ENCODE measurements around the gene SLC25A11. TPM values are rescaled to one million over a fixed set of nuclear protein-coding genes. Genes with fewer than 3 reads are reported as not detected.

SLC25A11 gene, protein sequence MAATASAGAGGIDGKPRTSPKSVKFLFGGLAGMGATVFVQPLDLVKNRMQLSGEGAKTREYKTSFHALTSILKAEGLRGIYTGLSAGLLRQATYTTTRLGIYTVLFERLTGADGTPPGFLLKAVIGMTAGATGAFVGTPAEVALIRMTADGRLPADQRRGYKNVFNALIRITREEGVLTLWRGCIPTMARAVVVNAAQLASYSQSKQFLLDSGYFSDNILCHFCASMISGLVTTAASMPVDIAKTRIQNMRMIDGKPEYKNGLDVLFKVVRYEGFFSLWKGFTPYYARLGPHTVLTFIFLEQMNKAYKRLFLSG
- total RNA-seq (10 to 100 TPM; 25.2 to 73.5 (median 43.2) TPM), polyA plus RNA-seq (10 to 100 TPM; 29.1 to 45.6 (median 40.9) TPM)
- long read RNA-seq, donor 1, transcript SLC25A11-201 (8 exons, 1,897 nt): major isoform, 14 of 14 reads
- long read RNA-seq, donor 1, partial matches to known transcripts: 0 of 14 reads
- long read RNA-seq, donor 1, other reads (novel, unspliced or antisense): 0 of 14 reads
- long read RNA-seq, donor 2, transcript SLC25A11-201 (8 exons, 1,897 nt): major isoform, 19 of 20 reads
- long read RNA-seq, donor 2, partial matches to known transcripts: 0 of 20 reads
- long read RNA-seq, donor 2, other reads (novel, unspliced or antisense): 0 of 20 reads
- long read RNA-seq, donor 3, transcript SLC25A11-201 (8 exons, 1,897 nt): major isoform, 10 of 49 reads
- long read RNA-seq, donor 3, partial matches to known transcripts: 37 of 49 reads
- long read RNA-seq, donor 3, other reads (novel, unspliced or antisense): 0 of 49 reads
- long read RNA-seq, donor 4: 0 reads
- long read RNA-seq, donor 5, transcript SLC25A11-201 (8 exons, 1,897 nt): major isoform, 24 of 29 reads
- long read RNA-seq, donor 5, partial matches to known transcripts: 0 of 29 reads
- long read RNA-seq, donor 5, other reads (novel, unspliced or antisense): 0 of 29 reads
- long read RNA-seq, donor 6, transcript SLC25A11-201 (8 exons, 1,897 nt): major isoform, 44 of 52 reads
- long read RNA-seq, donor 6, partial matches to known transcripts: 5 of 52 reads
- long read RNA-seq, donor 6, other reads (novel, unspliced or antisense): 0 of 52 reads
- long read RNA-seq, donor 7, transcript SLC25A11-201 (8 exons, 1,897 nt): major isoform, 27 of 30 reads
- long read RNA-seq, donor 7, partial matches to known transcripts: 0 of 30 reads
- long read RNA-seq, donor 7, other reads (novel, unspliced or antisense): 0 of 30 reads
- long read RNA-seq, donor 8, transcript SLC25A11-201 (8 exons, 1,897 nt): major isoform, 18 of 20 reads
- long read RNA-seq, donor 8, partial matches to known transcripts: 0 of 20 reads
- long read RNA-seq, donor 8, other reads (novel, unspliced or antisense): 0 of 20 reads
- long read RNA-seq, donor 9, transcript SLC25A11-201 (8 exons, 1,897 nt): major isoform, 14 of 15 reads
- long read RNA-seq, donor 9, partial matches to known transcripts: 0 of 15 reads
- long read RNA-seq, donor 9, other reads (novel, unspliced or antisense): 0 of 15 reads
- long read RNA-seq, donor 10, transcript SLC25A11-201 (8 exons, 1,897 nt): major isoform, 6 of 11 reads
- long read RNA-seq, donor 10, partial matches to known transcripts: 5 of 11 reads
- long read RNA-seq, donor 10, other reads (novel, unspliced or antisense): 0 of 11 reads

DNA sequence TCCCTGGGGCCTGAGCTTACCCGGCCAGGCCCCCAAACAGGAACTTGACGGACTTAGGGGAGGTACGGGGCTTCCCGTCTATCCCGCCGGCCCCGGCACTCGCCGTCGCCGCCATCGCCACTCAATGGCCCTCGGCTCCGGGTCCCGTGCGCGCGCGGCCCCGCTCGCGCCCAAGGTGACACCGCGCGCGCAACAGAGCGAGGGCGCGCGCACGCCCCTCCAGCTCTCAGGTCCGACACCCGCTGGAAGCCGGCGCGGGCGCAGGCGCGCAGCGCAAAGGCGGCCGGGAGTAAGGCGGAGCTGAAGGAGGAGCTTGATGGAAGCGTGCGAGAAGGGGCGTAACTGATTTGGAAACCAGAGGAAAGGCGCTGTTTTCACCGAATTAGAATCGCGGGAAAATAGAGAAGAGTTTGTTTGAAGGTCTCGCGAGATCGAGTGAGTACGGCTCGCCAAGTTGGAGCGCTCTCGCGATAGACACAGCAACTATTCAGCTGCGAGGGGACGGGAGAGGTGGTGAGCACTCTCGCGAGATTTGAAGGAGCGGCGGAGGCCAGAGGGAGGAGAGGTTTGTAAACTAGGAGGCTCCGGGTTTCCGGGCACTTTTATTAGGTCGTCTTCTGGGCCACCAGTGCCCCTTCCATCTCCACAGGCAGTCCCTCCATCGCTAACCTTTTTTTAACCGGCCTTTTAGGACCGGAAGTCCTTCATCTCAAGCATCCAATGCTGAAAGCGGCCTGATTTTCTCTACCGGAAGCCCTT lies at the start of gene SLC25A11, which contains the start of gene RNF167:
TSS of gene SLC25A11 (minus strand) at position 251 of the 759 bp plus-strand sequence. CDS start at position 115, 136 bp downstream.
TSS of gene RNF167 (plus strand) at position 473 of the 759 bp plus-strand sequence. CDS start 642 bp downstream, outside the sequence.
- no peaks in the 10 kb centered on the region for H3K27me3 ChIP-seq
- TF ChIP-seq POLR2A (IDR thresholded peaks at IDR 0.05) (peak in 1 of 4 donors; percentile 34), POLR2AphosphoS5 (IDR thresholded peaks at IDR 0.05) (peak; percentile 63 to 92 (median 69)), EP300 (IDR thresholded peaks at IDR 0.05) (no peak)
- TF ChIP-seq, protein P1, sequence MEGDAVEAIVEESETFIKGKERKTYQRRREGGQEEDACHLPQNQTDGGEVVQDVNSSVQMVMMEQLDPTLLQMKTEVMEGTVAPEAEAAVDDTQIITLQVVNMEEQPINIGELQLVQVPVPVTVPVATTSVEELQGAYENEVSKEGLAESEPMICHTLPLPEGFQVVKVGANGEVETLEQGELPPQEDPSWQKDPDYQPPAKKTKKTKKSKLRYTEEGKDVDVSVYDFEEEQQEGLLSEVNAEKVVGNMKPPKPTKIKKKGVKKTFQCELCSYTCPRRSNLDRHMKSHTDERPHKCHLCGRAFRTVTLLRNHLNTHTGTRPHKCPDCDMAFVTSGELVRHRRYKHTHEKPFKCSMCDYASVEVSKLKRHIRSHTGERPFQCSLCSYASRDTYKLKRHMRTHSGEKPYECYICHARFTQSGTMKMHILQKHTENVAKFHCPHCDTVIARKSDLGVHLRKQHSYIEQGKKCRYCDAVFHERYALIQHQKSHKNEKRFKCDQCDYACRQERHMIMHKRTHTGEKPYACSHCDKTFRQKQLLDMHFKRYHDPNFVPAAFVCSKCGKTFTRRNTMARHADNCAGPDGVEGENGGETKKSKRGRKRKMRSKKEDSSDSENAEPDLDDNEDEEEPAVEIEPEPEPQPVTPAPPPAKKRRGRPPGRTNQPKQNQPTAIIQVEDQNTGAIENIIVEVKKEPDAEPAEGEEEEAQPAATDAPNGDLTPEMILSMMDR (IDR thresholded peaks at IDR 0.05): no peak
- H3K9me3 ChIP-seq: no peaks in the 10 kb centered on the region
- peak within 1 kb of the TSS; percentile 70 to 91 (median 84) for H3K4me3 ChIP-seq
- peak within 1 kb of the TSS; percentile 91 to 100 (median 95) for H3K27ac ChIP-seq
- intact Hi-C loops (cut with DNase I; ENCODE audit: low total_unique reads): no loop called here
- peak; percentile 96 to 99 for DNase-seq
- H3K36me3 ChIP-seq: peaks cover 49 to 63% (median 58%) of the 10 kb centered on the region in 4 donors
- peaks cover 42 to 63% (median 63%) of the 10 kb centered on the region in 4 donors for H3K4me1 ChIP-seq
- WGBS, 5 donors: 0% methylated on average over 52 to 72 of the region's 72 CpGs

DNA sequence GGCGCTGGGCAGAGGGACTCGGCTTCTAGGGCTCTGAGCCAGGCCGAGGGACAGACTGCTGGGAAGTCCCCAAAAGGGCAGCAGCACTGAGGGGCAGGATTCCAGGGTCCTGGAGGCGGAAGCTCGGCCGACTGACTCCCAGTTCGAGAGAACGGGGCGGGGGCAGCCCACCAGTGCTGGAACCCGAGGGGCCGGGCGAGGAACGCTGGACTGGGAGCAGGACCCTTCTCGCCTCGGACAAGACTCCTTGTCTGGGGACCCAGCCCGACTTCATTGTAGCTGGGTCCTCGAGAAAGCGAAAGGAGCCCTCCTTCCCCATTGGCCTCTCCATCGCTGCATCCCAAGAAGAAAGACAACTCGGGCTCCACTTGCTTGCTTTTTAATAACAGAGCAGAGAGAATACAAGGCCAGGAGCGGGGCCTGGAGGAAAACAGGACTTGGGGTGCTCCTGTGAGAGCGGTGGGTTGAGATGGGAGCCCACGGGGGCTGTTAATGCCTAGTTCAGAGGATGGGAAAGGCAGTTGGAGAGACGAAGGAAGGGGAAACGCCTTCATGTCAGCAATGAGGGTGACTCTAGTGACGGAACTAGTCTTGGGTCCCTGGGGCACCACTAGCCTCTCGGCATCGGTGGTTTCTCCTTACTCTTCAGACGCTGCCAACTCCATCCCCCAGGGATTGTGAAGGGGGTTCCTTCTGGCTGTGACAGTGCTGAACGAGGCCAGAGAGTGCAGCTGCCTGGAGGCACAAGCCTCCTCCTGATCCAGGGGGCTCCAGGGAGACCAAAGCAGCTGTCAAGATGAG lies 48.1 kb upstream of the SLC25A11 start:
- Histone ChIP-seq H3K27ac (peak overlapping the region; percentile 96 to 98 (median 98)), H3K36me3 (peaks cover under 1 to 29% (median 24%) of the 10 kb centered on the region in 4 donors), H3K4me1 (peaks cover 21 to 37% (median 33%) of the 10 kb centered on the region in 4 donors), H3K9me3 (no peaks in the 10 kb centered on the region), H3K4me3 (peak overlapping the region; percentile 82 to 99 (median 96)), H3K27me3 (no peaks in the 10 kb centered on the region)
- peak in 1 of 2 donors; percentile 56 for DNase-seq
- intact Hi-C loops (cut with DNase I; ENCODE audit: low total_unique reads): no loop called here
- TF ChIP-seq POLR2AphosphoS5 (IDR thresholded peaks at IDR 0.05) (no peak), EP300 (IDR thresholded peaks at IDR 0.05) (no peak), POLR2A (IDR thresholded peaks at IDR 0.05) (no peak)
- TF ChIP-seq, protein P1 (IDR thresholded peaks at IDR 0.05): no peak
- 2 to 4% (median 3%) methylated on average over 17 to 30 of the region's 30 CpGs for WGBS, 5 donors

Data from stomach (tissue), 19 donors.